Hepatocyte (in vitro differentiated cells): ENCODE data around the gene TOP3B. TPM values are rescaled to one million over a fixed set of nuclear protein-coding genes. Genes with fewer than 3 reads are reported as not detected.

Experiments used
- DNase-seq: peaks from one replicate; pipeline ENCODE4 v3.0.0-alpha.2; 2016; ENCODE audit warnings: low spot score
- H2AFZ ChIP-seq: fragments of 200-600 bp; sonication (generic); 2 replicates; pipeline ENCODE4 v1.6.0; 2016; ENCODE audit warnings: antibody characterized with exemption, mild to moderate bottlenecking
- H3K27ac ChIP-seq: fragments of 200-600 bp; sonication (generic); 2 replicates; pipeline ENCODE4 v1.5.1; 2016; ENCODE audit warnings: mild to moderate bottlenecking
- H3K27me3 ChIP-seq: fragments of 200-600 bp; sonication (generic); 2 replicates; pipeline ENCODE4 v1.6.1; 2016
- H3K36me3 ChIP-seq: fragments of 200-600 bp; sonication (generic); replicated peaks from 2 replicates; pipeline ENCODE4 v1.5.1; 2016; ENCODE audit warnings: low read depth; ENCODE audit not compliant: insufficient read depth
- H3K4me1 ChIP-seq: fragments of 200-600 bp; sonication (generic); 2 replicates; pipeline ENCODE4 v1.5.1; 2016; ENCODE audit warnings: mild to moderate bottlenecking, moderate library complexity; ENCODE audit not compliant: insufficient read depth
- H3K4me2 ChIP-seq: fragments of 200-600 bp; sonication (generic); 2 replicates; pipeline ENCODE4 v1.6.0; 2016
- H3K4me3 ChIP-seq: fragments of 200-600 bp; sonication (generic); 2 replicates; pipeline ENCODE4 v1.5.1; 2016; ENCODE audit warnings: mild to moderate bottlenecking
- H3K79me2 ChIP-seq: fragments of 200-600 bp; sonication (generic); 2 replicates; pipeline ENCODE4 v1.6.0; 2017; ENCODE audit warnings: mild to moderate bottlenecking
- H3K9me2 ChIP-seq: fragments of 200-600 bp; sonication (generic); replicated peaks from 2 replicates; pipeline ENCODE4 v1.6.0; 2017; ENCODE audit warnings: mild to moderate bottlenecking; ENCODE audit not compliant: insufficient read depth
- H3K9me3 ChIP-seq: fragments of 200-600 bp; sonication (generic); 2 replicates; pipeline ENCODE4 v1.5.1; 2016; ENCODE audit warnings: low read depth, mild to moderate bottlenecking
- H4K20me1 ChIP-seq: fragments of 200-600 bp; sonication (generic); 2 replicates; pipeline ENCODE4 v1.6.0; 2016; ENCODE audit warnings: mild to moderate bottlenecking; ENCODE audit not compliant: insufficient read depth, poor library complexity, severe bottlenecking
- EZH2 ChIP-seq: fragments of 200-600 bp; sonication (generic); IDR thresholded peaks from 2 replicates; pipeline ENCODE4 v1.6.1; 2016; ENCODE audit warnings: antibody characterized with exemption, mild to moderate bottlenecking, borderline replicate concordance
- EZH2phosphoT487 ChIP-seq: fragments of 200-600 bp; sonication (generic); IDR thresholded peaks from one replicate; pipeline ENCODE4 v1.6.1; 2018; ENCODE audit warnings: antibody characterized with exemption, mild to moderate bottlenecking, low read depth, moderate library complexity; ENCODE audit not compliant: unreplicated experiment, severe bottlenecking
- whole genome bisulfite sequencing: methylation state at CpG from one replicate; pipeline ENCODE4 v1.1.6; 2016; ENCODE audit warnings: low lambda C conversion rate; ENCODE audit errors: missing lambda C conversion rate; 5-methylcytosine and 5-hydroxymethylcytosine counted together
- polyA plus RNA-seq: library from polyadenylated mRNA; unstranded; fragments of >200 nt; fragmentation: Nextera tagmentation; extraction: Ambion mirVana; gene quantifications from 2 replicates; pipeline ENCODE4 v1.2.1, GENCODE V29; 2016
- total RNA-seq: library from RNA; depleted of rRNA; stranded (reverse); fragments of >200 nt; gene quantifications from 2 replicates; pipeline ENCODE4 v1.2.3, GENCODE V29; 2014
- TF ChIP-seq, protein P1 (sequence below): fragments of 200-600 bp; sonication (generic); IDR thresholded peaks from 2 replicates; pipeline ENCODE4 v1.5.1; 2016; ENCODE audit warnings: antibody characterized with exemption, mild to moderate bottlenecking; ENCODE audit not compliant: poor library complexity

The TOP3B gene
- total and polyA plus RNA-seq, 2 experiments from 2014 or later: 26.6 to 30.8 TPM

DNA sequence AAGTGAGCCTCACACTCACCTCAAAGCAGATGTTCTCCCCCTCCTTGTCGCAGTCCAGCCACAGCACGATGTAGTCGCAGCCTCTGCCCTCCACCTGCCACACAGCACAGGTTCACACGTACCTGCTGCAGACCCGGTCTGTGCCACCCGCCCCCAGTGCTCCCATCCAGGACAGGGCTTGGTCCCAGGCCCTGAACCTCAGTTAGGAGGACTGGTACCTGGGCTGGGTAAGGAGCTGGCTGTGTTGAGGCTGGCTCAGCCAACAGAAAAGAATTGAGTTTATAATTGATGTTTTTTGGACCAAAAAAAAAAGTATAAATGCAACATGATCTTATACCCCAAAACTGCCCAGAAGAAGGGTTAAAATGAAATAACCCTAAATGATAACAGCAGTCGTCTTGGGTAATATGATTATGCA is 10.7 kb downstream of the TOP3B start:
- Histone ChIP-seq H3K27me3 (no peaks in the 10 kb centered on the region), H3K9me3 (no peaks in the 10 kb centered on the region), H3K4me2 (no peak overlapping the region), H3K4me1 (no peaks in the 10 kb centered on the region), H3K79me2 (peaks cover 9% of the 10 kb centered on the region), H3K27ac (no peak overlapping the region), H3K36me3 (no peaks in the 10 kb centered on the region), H3K4me3 (no peak overlapping the region), H4K20me1 (no peaks in the 10 kb centered on the region), H2AFZ (no peak overlapping the region), H3K9me2 (no peaks in the 10 kb centered on the region)
- DNase-seq: no peak
- 94% methylated on average over 7 of the region's 7 CpGs for WGBS
- TF ChIP-seq, protein P1, sequence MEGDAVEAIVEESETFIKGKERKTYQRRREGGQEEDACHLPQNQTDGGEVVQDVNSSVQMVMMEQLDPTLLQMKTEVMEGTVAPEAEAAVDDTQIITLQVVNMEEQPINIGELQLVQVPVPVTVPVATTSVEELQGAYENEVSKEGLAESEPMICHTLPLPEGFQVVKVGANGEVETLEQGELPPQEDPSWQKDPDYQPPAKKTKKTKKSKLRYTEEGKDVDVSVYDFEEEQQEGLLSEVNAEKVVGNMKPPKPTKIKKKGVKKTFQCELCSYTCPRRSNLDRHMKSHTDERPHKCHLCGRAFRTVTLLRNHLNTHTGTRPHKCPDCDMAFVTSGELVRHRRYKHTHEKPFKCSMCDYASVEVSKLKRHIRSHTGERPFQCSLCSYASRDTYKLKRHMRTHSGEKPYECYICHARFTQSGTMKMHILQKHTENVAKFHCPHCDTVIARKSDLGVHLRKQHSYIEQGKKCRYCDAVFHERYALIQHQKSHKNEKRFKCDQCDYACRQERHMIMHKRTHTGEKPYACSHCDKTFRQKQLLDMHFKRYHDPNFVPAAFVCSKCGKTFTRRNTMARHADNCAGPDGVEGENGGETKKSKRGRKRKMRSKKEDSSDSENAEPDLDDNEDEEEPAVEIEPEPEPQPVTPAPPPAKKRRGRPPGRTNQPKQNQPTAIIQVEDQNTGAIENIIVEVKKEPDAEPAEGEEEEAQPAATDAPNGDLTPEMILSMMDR: no peak
- TF ChIP-seq EZH2phosphoT487 (no peak), EZH2 (no peak)

DNA sequence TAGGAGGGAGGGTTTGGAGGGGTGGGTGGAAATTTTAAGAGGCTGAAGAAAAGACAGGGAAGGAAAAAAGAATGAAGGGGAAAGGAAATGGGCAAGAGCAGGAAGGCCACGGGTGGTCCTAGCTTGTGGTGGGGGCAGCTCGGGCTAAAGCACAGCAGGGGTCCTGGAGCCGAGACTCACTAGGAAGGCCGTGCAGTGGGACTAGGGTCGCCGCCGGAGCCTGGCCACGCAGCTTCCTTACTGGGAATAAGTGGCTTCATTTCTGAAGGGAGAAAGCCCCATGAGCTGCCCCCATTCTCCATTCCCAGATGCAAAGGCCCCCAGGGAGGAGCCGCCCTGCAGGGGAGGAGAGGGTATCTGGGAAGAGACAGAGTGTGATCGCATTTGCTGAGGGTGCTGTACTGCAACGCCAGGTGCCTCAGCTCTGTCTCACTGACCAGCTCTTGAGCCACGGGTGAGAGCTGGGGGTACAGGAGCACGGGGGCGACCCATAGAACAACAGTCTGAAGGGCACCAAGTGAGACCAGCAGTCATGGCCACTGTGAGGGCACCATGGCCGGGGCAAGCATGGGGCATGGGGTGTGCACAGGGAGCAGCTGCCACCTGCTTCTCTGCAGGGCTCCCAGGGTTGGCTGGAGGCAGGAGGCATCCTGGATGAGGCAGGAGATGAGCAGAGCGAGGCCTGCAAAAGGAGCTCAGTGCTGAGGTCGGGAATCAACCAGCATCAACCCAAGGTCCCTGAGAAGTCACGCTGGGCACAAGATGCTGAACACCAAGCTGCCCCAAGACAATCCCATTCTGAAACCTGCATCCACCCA is 11.6 kb downstream of the TOP3B start:
- no peak for DNase-seq
- Histone ChIP-seq H3K9me2 (no peaks in the 10 kb centered on the region), H3K27ac (no peak overlapping the region), H3K4me2 (no peak overlapping the region), H3K4me3 (no peak overlapping the region), H3K9me3 (no peaks in the 10 kb centered on the region), H3K36me3 (no peaks in the 10 kb centered on the region), H3K79me2 (peaks cover under 1% of the 10 kb centered on the region), H3K27me3 (no peaks in the 10 kb centered on the region), H3K4me1 (no peaks in the 10 kb centered on the region), H4K20me1 (no peaks in the 10 kb centered on the region), H2AFZ (no peak overlapping the region)
- TF ChIP-seq EZH2phosphoT487: no peak
- TF ChIP-seq, protein P1: no peak
- TF ChIP-seq EZH2: no peak
- WGBS: 98% methylated on average over 18 of the region's 18 CpGs

DNA sequence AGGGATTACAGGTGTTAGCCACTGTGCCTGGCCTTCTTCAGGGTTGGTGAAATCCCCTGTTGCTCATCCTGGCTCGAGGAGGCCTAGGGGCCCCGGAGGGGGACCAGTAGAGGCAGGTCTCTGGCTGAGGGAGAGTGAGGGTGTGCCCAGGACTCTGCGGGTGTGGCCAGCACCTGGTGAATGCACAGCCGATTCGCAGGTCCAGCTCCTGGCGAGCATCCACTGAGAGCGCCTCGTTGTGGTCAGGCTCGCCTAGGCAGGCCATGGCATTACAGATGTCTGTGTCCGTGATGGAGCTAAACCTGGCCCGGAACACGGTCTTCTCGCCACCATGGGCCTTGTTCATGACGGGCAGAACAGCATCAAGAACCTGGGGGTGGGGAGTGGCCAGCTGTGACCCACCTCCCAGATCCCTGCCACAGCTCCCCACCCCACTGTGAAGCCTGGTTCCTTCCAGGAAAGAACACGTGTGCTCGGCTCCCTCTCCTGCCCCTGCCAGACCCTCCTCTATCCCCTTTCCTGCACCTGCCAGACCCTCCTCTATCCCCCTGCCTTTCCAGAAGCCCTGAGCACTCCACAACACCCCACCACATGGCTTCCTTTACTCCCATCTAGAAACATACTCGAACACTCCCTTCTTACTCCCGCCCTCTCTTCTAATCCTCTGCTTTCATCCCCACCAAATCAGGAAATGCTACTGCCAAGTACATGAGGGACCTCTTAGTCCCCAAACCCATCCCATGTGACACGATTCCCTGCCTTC is 12.4 kb downstream of the TOP3B start:
- H2AFZ ChIP-seq: no peak overlapping the region
- TF ChIP-seq EZH2 (no peak), EZH2phosphoT487 (no peak)
- TF ChIP-seq, protein P1: no peak
- H3K79me2 ChIP-seq: no peaks in the 10 kb centered on the region
- H3K4me2 ChIP-seq: no peak overlapping the region
- H3K9me2 ChIP-seq: no peaks in the 10 kb centered on the region
- no peak overlapping the region for H3K27ac ChIP-seq
- DNase-seq: no peak
- no peaks in the 10 kb centered on the region for H3K27me3 ChIP-seq
- H3K4me1 ChIP-seq: no peaks in the 10 kb centered on the region
- no peaks in the 10 kb centered on the region for H4K20me1 ChIP-seq
- no peaks in the 10 kb centered on the region for H3K9me3 ChIP-seq
- no peaks in the 10 kb centered on the region for H3K36me3 ChIP-seq
- 95% methylated on average over 19 of the region's 19 CpGs for WGBS
- H3K4me3 ChIP-seq: no peak overlapping the region
